HEK293 (cell line): Measurements from ENCODE around the gene AP3B1.

Source experiments
- GLIS2 ChIP-seq: fragments of 450-650 bp; formaldehyde crosslinking; IDR thresholded peaks from 2 replicates; pipeline ENCODE4 v1.5.1; 2016; ENCODE audit warnings: missing biosample characterization, missing genetic modification characterization
- KLF1 ChIP-seq: fragments of 450-650 bp; formaldehyde crosslinking; IDR thresholded peaks from 2 replicates; pipeline ENCODE4 v1.5.1; 2016; ENCODE audit warnings: missing biosample characterization, missing genetic modification characterization
- KLF16 ChIP-seq: fragments of 450-650 bp; formaldehyde crosslinking; IDR thresholded peaks from 2 replicates; pipeline ENCODE4 v1.5.1; 2017; ENCODE audit warnings: missing biosample characterization, missing genetic modification characterization
- SCRT2 ChIP-seq: fragments of 450-650 bp; formaldehyde crosslinking; IDR thresholded peaks from 2 replicates; pipeline ENCODE4 v1.5.1; 2016; ENCODE audit warnings: missing biosample characterization, missing genetic modification characterization
- ZBTB20 ChIP-seq: fragments of 450-650 bp; formaldehyde crosslinking; IDR thresholded peaks from 2 replicates; pipeline ENCODE4 v1.5.1; 2016; ENCODE audit warnings: missing biosample characterization, missing genetic modification characterization
- ZFP69B ChIP-seq: fragments of 450-650 bp; formaldehyde crosslinking; IDR thresholded peaks from 2 replicates; pipeline ENCODE4 v1.5.1; 2016; ENCODE audit warnings: missing biosample characterization, missing genetic modification characterization
- ZNF138 ChIP-seq: fragments of 450-650 bp; formaldehyde crosslinking; IDR thresholded peaks from 2 replicates; pipeline ENCODE4 v1.5.1; 2016; ENCODE audit warnings: missing biosample characterization, missing genetic modification characterization, borderline replicate concordance
- ZNF169 ChIP-seq: fragments of 450-650 bp; formaldehyde crosslinking; IDR thresholded peaks from 2 replicates; pipeline ENCODE4 v1.5.1; 2016; ENCODE audit warnings: missing biosample characterization, missing genetic modification characterization
- ZNF248 ChIP-seq: fragments of 450-650 bp; formaldehyde crosslinking; IDR thresholded peaks from 2 replicates; pipeline ENCODE4 v1.5.1; 2017; ENCODE audit warnings: missing biosample characterization, missing genetic modification characterization
- ZNF391 ChIP-seq: fragments of 450-650 bp; formaldehyde crosslinking; IDR thresholded peaks from 2 replicates; pipeline ENCODE4 v1.5.1; 2016; ENCODE audit warnings: low read depth, missing biosample characterization, missing genetic modification characterization, borderline replicate concordance
- ZNF473 ChIP-seq: fragments of 450-650 bp; formaldehyde crosslinking; IDR thresholded peaks from 2 replicates; pipeline ENCODE4 v1.5.1; 2017; ENCODE audit warnings: missing biosample characterization, missing genetic modification characterization
- ZNF596 ChIP-seq: fragments of 450-650 bp; IDR thresholded peaks from 2 replicates; pipeline ENCODE4 v1.5.0; 2018; ENCODE audit warnings: missing biosample characterization, mild to moderate bottlenecking, missing genetic modification characterization, moderate library complexity
- ZNF624 ChIP-seq: fragments of 450-650 bp; formaldehyde crosslinking; IDR thresholded peaks from 2 replicates; pipeline ENCODE4 v1.5.1; 2017; ENCODE audit warnings: missing biosample characterization, missing genetic modification characterization
- ZNF76 ChIP-seq: fragments of 450-650 bp; formaldehyde crosslinking; IDR thresholded peaks from 2 replicates; pipeline ENCODE4; 2016; ENCODE audit warnings: low read depth, missing biosample characterization, missing genetic modification characterization, borderline replicate concordance
- ZNF791 ChIP-seq: fragments of 450-650 bp; formaldehyde crosslinking; IDR thresholded peaks from 2 replicates; pipeline ENCODE4 v1.5.1; 2016; ENCODE audit warnings: missing biosample characterization, missing genetic modification characterization
- ZNF792 ChIP-seq: fragments of 450-650 bp; formaldehyde crosslinking; IDR thresholded peaks from 2 replicates; pipeline ENCODE4 v1.5.1; 2016; ENCODE audit warnings: missing biosample characterization, missing genetic modification characterization
- ZNF830 ChIP-seq: fragments of 450-650 bp; IDR thresholded peaks from 2 replicates; pipeline ENCODE4 v1.5.0; 2018; ENCODE audit warnings: missing biosample characterization, missing genetic modification characterization, low read depth, mild to moderate bottlenecking, moderate library complexity
- TF ChIP-seq, protein P1 (sequence below): fragments of 450-650 bp; formaldehyde crosslinking; IDR thresholded peaks from 2 replicates; pipeline ENCODE4 v1.5.1; 2016; ENCODE audit warnings: missing biosample characterization, missing genetic modification characterization
- TF ChIP-seq, protein P2 (sequence below): fragments of 450-650 bp; formaldehyde crosslinking; IDR thresholded peaks from 2 replicates; pipeline ENCODE4 v1.5.1; 2016; ENCODE audit warnings: missing biosample characterization, missing genetic modification characterization, borderline replicate concordance
- TF ChIP-seq, protein P3 (sequence below): fragments of 450-650 bp; formaldehyde crosslinking; conservative IDR thresholded peaks from 2 replicates; pipeline ENCODE4 v1.5.1; 2016; ENCODE audit warnings: low read depth, missing biosample characterization, missing genetic modification characterization
- TF ChIP-seq, protein P4 (sequence below): fragments of 450-650 bp; formaldehyde crosslinking; IDR thresholded peaks from 2 replicates; pipeline ENCODE4; 2016; ENCODE audit warnings: missing biosample characterization, missing genetic modification characterization
- TF ChIP-seq, protein P5 (sequence below): fragments of 450-650 bp; formaldehyde crosslinking; IDR thresholded peaks from 2 replicates; pipeline ENCODE4 v1.5.1; 2016; ENCODE audit warnings: missing biosample characterization, missing genetic modification characterization, borderline replicate concordance
- TF ChIP-seq, protein P6 (sequence below): fragments of 450-650 bp; formaldehyde crosslinking; IDR thresholded peaks from 2 replicates; pipeline ENCODE4 v1.5.1; 2016; ENCODE audit warnings: missing biosample characterization, missing genetic modification characterization
- TF ChIP-seq, protein P7 (sequence below): fragments of 450-650 bp; formaldehyde crosslinking; IDR thresholded peaks from 2 replicates; pipeline ENCODE4 v1.5.1; 2017; ENCODE audit warnings: missing biosample characterization, missing genetic modification characterization

AP3B1 gene

DNA sequence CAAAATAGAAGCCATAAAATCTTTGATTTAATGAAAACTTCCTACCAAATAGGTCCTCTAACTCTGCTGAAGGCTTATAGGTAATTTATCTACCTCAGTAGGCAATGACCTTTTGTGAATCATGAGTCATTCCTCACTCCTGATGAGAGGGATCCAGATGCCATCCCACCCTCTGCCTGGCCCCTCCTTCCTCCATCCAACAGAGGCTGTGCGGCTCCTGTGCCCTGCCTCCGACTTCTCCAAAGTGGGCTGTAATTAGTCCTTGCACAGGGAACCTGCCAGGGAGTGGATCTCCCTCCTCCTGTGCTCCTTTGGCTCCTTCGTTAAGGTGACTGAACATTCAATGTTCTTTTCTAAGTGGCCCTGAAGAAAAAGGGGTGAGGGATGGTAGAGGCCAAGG lies 304.5 kb downstream of the AP3B1 start (continued):
- TF ChIP-seq, protein P1, sequence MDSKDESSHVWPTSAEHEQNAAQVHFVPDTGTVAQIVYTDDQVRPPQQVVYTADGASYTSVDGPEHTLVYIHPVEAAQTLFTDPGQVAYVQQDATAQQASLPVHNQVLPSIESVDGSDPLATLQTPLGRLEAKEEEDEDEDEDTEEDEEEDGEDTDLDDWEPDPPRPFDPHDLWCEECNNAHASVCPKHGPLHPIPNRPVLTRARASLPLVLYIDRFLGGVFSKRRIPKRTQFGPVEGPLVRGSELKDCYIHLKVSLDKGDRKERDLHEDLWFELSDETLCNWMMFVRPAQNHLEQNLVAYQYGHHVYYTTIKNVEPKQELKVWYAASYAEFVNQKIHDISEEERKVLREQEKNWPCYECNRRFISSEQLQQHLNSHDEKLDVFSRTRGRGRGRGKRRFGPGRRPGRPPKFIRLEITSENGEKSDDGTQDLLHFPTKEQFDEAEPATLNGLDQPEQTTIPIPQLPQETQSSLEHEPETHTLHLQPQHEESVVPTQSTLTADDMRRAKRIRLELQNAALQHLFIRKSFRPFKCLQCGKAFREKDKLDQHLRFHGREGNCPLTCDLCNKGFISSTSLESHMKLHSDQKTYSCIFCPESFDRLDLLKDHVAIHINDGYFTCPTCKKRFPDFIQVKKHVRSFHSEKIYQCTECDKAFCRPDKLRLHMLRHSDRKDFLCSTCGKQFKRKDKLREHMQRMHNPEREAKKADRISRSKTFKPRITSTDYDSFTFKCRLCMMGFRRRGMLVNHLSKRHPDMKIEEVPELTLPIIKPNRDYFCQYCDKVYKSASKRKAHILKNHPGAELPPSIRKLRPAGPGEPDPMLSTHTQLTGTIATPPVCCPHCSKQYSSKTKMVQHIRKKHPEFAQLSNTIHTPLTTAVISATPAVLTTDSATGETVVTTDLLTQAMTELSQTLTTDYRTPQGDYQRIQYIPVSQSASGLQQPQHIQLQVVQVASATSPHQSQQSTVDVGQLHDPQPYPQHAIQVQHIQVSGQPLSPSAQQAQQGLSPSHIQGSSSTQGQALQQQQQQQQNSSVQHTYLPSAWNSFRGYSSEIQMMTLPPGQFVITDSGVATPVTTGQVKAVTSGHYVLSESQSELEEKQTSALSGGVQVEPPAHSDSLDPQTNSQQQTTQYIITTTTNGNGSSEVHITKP (tag by site-specific recombination) = peak; percentile 72
- TF ChIP-seq KLF1 (no peak), ZNF791 (no peak), ZFP69B (tag by site-specific recombination) (0 out of 2 replicates have a peak, but pooled peaks have one; percentile 28), ZNF596 (tag by site-specific recombination) (no peak), ZNF624 (no peak), ZNF391 (tag by site-specific recombination) (no peak), ZNF830 (tag by site-specific recombination) (no peak), KLF16 (tag by site-specific recombination) (no peak), GLIS2 (tag by site-specific recombination) (no peak), ZNF169 (no peak), ZNF248 (no peak), ZNF76 (tag by site-specific recombination) (0 out of 2 replicates have a peak, but pooled peaks have one; percentile 19), ZNF792 (tag by site-specific recombination) (no peak), ZBTB20 (tag by site-specific recombination) (no peak), SCRT2 (tag by site-specific recombination) (no peak), ZNF473 (tag by site-specific recombination) (no peak), ZNF138 (tag by site-specific recombination) (no peak)
- TF ChIP-seq, protein P2, sequence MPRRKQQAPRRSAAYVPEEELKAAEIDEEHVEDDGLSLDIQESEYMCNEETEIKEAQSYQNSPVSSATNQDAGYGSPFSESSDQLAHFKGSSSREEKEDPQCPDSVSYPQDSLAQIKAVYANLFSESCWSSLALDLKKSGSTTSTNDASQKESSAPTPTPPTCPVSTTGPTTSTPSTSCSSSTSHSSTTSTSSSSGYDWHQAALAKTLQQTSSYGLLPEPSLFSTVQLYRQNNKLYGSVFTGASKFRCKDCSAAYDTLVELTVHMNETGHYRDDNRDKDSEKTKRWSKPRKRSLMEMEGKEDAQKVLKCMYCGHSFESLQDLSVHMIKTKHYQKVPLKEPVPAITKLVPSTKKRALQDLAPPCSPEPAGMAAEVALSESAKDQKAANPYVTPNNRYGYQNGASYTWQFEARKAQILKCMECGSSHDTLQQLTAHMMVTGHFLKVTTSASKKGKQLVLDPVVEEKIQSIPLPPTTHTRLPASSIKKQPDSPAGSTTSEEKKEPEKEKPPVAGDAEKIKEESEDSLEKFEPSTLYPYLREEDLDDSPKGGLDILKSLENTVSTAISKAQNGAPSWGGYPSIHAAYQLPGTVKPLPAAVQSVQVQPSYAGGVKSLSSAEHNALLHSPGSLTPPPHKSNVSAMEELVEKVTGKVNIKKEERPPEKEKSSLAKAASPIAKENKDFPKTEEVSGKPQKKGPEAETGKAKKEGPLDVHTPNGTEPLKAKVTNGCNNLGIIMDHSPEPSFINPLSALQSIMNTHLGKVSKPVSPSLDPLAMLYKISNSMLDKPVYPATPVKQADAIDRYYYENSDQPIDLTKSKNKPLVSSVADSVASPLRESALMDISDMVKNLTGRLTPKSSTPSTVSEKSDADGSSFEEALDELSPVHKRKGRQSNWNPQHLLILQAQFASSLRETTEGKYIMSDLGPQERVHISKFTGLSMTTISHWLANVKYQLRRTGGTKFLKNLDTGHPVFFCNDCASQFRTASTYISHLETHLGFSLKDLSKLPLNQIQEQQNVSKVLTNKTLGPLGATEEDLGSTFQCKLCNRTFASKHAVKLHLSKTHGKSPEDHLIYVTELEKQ (tag by site-specific recombination) = 0 out of 2 replicates have a peak, but pooled peaks have one; percentile 29
- TF ChIP-seq, protein P3, sequence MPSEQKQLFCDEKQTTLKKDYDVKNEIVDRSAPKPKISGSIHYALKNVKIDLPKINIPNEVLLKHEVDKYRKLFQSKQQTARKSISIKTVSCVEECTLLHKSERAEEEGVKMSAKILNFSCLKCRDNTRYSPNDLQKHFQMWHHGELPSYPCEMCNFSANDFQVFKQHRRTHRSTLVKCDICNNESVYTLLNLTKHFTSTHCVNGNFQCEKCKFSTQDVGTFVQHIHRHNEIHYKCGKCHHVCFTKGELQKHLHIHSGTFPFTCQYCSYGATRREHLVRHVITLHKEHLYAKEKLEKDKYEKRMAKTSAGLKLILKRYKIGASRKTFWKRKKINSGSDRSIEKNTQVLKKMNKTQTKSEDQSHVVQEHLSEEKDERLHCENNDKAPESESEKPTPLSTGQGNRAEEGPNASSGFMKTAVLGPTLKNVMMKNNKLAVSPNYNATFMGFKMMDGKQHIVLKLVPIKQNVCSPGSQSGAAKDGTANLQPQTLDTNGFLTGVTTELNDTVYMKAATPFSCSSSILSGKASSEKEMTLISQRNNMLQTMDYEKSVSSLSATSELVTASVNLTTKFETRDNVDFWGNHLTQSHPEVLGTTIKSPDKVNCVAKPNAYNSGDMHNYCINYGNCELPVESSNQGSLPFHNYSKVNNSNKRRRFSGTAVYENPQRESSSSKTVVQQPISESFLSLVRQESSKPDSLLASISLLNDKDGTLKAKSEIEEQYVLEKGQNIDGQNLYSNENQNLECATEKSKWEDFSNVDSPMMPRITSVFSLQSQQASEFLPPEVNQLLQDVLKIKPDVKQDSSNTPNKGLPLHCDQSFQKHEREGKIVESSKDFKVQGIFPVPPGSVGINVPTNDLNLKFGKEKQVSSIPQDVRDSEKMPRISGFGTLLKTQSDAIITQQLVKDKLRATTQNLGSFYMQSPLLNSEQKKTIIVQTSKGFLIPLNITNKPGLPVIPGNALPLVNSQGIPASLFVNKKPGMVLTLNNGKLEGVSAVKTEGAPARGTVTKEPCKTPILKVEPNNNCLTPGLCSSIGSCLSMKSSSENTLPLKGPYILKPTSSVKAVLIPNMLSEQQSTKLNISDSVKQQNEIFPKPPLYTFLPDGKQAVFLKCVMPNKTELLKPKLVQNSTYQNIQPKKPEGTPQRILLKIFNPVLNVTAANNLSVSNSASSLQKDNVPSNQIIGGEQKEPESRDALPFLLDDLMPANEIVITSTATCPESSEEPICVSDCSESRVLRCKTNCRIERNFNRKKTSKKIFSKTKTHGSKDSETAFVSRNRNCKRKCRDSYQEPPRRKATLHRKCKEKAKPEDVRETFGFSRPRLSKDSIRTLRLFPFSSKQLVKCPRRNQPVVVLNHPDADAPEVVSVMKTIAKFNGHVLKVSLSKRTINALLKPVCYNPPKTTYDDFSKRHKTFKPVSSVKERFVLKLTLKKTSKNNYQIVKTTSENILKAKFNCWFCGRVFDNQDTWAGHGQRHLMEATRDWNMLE = no peak
- TF ChIP-seq, protein P4, sequence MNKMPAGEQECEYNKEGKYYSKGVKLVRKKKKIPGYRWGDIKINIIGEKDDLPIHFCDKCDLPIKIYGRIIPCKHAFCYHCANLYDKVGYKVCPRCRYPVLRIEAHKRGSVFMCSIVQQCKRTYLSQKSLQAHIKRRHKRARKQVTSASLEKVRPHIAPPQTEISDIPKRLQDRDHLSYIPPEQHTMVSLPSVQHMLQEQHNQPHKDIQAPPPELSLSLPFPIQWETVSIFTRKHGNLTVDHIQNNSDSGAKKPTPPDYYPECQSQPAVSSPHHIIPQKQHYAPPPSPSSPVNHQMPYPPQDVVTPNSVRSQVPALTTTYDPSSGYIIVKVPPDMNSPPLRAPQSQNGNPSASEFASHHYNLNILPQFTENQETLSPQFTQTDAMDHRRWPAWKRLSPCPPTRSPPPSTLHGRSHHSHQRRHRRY = no peak
- TF ChIP-seq, protein P5, sequence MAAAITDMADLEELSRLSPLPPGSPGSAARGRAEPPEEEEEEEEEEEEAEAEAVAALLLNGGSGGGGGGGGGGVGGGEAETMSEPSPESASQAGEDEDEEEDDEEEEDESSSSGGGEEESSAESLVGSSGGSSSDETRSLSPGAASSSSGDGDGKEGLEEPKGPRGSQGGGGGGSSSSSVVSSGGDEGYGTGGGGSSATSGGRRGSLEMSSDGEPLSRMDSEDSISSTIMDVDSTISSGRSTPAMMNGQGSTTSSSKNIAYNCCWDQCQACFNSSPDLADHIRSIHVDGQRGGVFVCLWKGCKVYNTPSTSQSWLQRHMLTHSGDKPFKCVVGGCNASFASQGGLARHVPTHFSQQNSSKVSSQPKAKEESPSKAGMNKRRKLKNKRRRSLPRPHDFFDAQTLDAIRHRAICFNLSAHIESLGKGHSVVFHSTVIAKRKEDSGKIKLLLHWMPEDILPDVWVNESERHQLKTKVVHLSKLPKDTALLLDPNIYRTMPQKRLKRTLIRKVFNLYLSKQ = no peak
- TF ChIP-seq, protein P6, sequence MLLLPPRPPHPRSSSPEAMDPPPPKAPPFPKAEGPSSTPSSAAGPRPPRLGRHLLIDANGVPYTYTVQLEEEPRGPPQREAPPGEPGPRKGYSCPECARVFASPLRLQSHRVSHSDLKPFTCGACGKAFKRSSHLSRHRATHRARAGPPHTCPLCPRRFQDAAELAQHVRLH (tag by site-specific recombination) = no peak
- TF ChIP-seq, protein P7, sequence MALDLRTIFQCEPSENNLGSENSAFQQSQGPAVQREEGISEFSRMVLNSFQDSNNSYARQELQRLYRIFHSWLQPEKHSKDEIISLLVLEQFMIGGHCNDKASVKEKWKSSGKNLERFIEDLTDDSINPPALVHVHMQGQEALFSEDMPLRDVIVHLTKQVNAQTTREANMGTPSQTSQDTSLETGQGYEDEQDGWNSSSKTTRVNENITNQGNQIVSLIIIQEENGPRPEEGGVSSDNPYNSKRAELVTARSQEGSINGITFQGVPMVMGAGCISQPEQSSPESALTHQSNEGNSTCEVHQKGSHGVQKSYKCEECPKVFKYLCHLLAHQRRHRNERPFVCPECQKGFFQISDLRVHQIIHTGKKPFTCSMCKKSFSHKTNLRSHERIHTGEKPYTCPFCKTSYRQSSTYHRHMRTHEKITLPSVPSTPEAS (tag by site-specific recombination) = no peak
